Measurements from ENCODE around the gene NR1H4. TPM values are rescaled to one million over a fixed set of nuclear protein-coding genes. Genes with fewer than 3 reads are reported as not detected.
"Not testable (repeated sequence)": the region's sequence is repeated elsewhere in the genome, so short reads cannot be mapped to it uniquely, and the experiment has no call there.

The NR1H4 gene
- polyA plus RNA-seq, 1 donor from 2014 or later = not detected

DNA sequence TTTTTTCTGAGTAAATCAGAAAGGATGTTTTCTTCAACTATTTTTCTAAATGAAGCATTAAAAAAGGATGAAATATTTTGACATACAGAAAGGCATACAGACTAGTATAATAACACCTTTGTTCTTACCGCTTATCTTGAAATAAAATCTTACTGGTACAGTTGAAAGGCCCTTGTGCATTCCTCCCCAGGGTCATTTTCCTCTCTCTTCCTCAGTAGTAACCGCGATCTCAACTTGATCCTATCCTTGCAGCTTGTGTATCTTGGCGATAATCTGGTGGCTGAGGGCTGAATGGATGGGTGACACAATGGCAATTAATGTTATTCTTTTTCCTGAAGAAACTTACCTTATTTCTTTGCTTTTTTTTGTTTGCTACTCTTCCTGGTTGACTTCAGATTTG is 118.3 kb downstream of the NR1H4 start:
- Mint-ChIP-seq H3K36me3 (peaks cover 3% of the 10 kb centered on the region), H3K4me3 (no peak overlapping the region), H3K27me3 (no peaks in the 10 kb centered on the region), H3K4me1 (no peaks in the 10 kb centered on the region), H3K27ac (no peak overlapping the region), H3K9me3 (peaks cover 5 to 16% (median 9%) of the 10 kb centered on the region in 3 donors)

DNA sequence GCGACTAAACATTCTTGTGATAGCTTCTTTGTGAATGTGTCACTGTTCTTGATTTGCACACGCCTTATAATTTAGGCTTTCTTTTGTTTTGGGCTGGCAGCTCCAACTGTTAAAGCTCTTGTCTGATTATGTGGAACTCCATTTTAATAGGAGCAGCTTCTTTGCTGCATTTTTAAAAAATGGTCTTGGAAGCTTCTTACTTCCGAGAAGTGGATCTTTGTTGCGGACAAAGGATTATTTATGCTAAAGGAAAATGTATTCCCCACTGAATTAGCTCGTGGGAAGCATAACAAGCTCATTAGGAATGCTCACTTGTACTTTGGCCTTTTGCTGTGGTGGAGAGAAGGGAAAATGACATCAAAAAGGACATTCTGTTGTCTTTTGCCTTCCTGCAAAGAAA is 119.8 kb downstream of the NR1H4 start:
- H3K4me1 Mint-ChIP-seq = no peaks in the 10 kb centered on the region
- H3K36me3 Mint-ChIP-seq = peaks cover 3% of the 10 kb centered on the region
- no peak overlapping the region for H3K27ac Mint-ChIP-seq
- H3K27me3 Mint-ChIP-seq = peaks cover 1% of the 10 kb centered on the region
- no peak overlapping the region for H3K4me3 Mint-ChIP-seq
- peaks cover 2 to 12% (median 5%) of the 10 kb centered on the region in 3 donors for H3K9me3 Mint-ChIP-seq

DNA sequence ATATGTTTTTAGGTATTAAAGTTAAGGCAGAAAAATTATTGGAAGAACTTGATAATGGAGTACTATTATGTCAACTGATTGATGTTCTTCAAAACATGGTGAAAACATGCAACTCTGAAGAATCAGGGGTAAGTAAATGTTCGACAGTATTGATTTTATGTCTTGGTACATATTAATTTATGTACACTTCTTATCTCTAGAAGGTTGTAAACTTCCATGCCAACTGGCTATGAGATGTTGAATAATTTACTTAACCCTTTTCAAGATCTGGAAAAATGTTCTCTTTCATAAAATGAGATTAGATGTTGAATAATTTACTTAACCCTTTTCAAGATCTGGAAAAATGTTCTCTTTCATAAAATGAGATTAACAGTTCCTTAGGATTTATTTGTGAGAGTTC is 128.0 kb downstream of the NR1H4 start:
- Mint-ChIP-seq H3K27me3 (peaks cover 1% of the 10 kb centered on the region), H3K4me1 (no peaks in the 10 kb centered on the region), H3K27ac (no peak overlapping the region), H3K4me3 (no peak overlapping the region), H3K9me3 (peaks cover 0 to 3% (median 2%) of the 10 kb centered on the region in 3 donors), H3K36me3 (no peaks in the 10 kb centered on the region)

GRCh38 chr12:100602997-100603396 is 129.3 kb downstream of the NR1H4 start:
- not testable (repeated sequence) for H3K27ac Mint-ChIP-seq, H3K36me3 Mint-ChIP-seq, H3K4me3 Mint-ChIP-seq, H3K27me3 Mint-ChIP-seq, H3K4me1 Mint-ChIP-seq
- H3K9me3 Mint-ChIP-seq = peaks cover 2 to 12% (median 7%) of the 10 kb centered on the region in 3 donors

DNA sequence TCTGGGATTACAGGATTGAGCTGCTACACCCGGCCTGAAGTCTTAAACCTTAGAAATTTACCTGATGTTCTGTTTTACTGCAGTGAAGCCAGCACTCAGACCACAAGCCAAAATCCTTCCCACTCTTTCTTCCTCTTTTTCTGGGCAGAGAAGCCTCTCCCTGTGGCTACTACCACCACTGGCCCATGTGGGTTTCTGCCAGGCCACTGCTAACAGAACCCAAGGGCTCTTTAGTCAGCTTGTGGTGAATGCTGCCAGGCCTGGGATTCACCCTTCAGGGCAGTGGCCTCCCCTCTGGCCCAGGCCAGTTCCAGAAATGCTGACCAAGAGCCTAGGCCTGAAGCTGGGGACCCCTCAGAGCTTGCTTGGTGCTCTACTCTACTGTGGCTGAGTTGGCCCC is 135.1 kb downstream of the NR1H4 start:
- Mint-ChIP-seq H3K27me3 (no peaks in the 10 kb centered on the region), H3K27ac (no peak overlapping the region), H3K4me1 (no peaks in the 10 kb centered on the region), H3K4me3 (no peak overlapping the region), H3K36me3 (peaks cover 4% of the 10 kb centered on the region), H3K9me3 (peaks cover 2 to 12% (median 7%) of the 10 kb centered on the region in 3 donors)

- no peaks in the 10 kb centered on the region for H3K4me1 Mint-ChIP-seq
- peaks cover 4% of the 10 kb centered on the region for H3K36me3 Mint-ChIP-seq
- peaks cover 2 to 13% (median 7%) of the 10 kb centered on the region in 3 donors for H3K9me3 Mint-ChIP-seq
- peak overlapping the region in 1 of 3 donors; percentile 10 for H3K27ac Mint-ChIP-seq
- H3K4me3 Mint-ChIP-seq = peak overlapping the region in 1 of 4 donors; percentile 32
- H3K27me3 Mint-ChIP-seq = no peaks in the 10 kb centered on the region
Observed at GRCh38 chr12:100610666-100611430, 137.2 kb downstream of the NR1H4 start.

GRCh38 chr12:100612606-100613005 is 138.9 kb downstream of the NR1H4 start:
- H3K36me3 Mint-ChIP-seq = peaks cover 2% of the 10 kb centered on the region
- no peaks in the 10 kb centered on the region for H3K27me3 Mint-ChIP-seq
- H3K9me3 Mint-ChIP-seq = peaks cover 0 to 5% (median under 1%) of the 10 kb centered on the region in 3 donors
- no peak overlapping the region for H3K27ac Mint-ChIP-seq
- H3K4me1 Mint-ChIP-seq = no peaks in the 10 kb centered on the region
- H3K4me3 Mint-ChIP-seq = no peak overlapping the region

Other genes starting within 250 kb of the NR1H4 start
- 0.86 TPM for gene DEPDC4, start 206.8 kb upstream of the NR1H4 start, polyA plus RNA-seq
- gene SCYL2, start 206.7 kb upstream of the NR1H4 start, polyA plus RNA-seq = 19.3 TPM
- not detected for gene SLC17A8, start 116.8 kb upstream of the NR1H4 start, polyA plus RNA-seq
- gene GAS2L3, start 99.8 kb downstream of the NR1H4 start, polyA plus RNA-seq = not detected